ENCODE results near the gene TMPRSS11A. TPM values are rescaled to one million over a fixed set of nuclear protein-coding genes. Genes with fewer than 3 reads are reported as not detected.

Gene TMPRSS11A
- total and polyA plus RNA-seq, 9 donors: not detected

GRCh38 chr4:67880866-67881610, 82.3 kb downstream of the TMPRSS11A start:
- intact Hi-C loops (cut with DNase I): no loop called here
- H3K27ac ChIP-seq: no peak overlapping the region
- no peaks in the 10 kb centered on the region for H3K36me3 ChIP-seq
- WGBS, 3 donors: 40 to 51% (median 45%) methylated on average over 1 of the region's 1 CpG
- DNase-seq: no peak
- no peak overlapping the region for H3K4me3 ChIP-seq
- H3K4me1 ChIP-seq (ENCODE audit: insufficient read depth): no peaks in the 10 kb centered on the region
- H3K27me3 ChIP-seq: no peaks in the 10 kb centered on the region
- TF ChIP-seq CTCF (IDR thresholded peaks at IDR 0.05) (no peak), EP300 (IDR thresholded peaks at IDR 0.05) (no peak), POLR2A (IDR thresholded peaks at IDR 0.05) (no peak)
- H3K9me3 ChIP-seq: no peaks in the 10 kb centered on the region

- Histone ChIP-seq H3K4me3 (no peak overlapping the region), H3K27me3 (no peaks in the 10 kb centered on the region), H3K36me3 (no peaks in the 10 kb centered on the region), H3K27ac (no peak overlapping the region), H3K4me1 (ENCODE audit: insufficient read depth) (no peaks in the 10 kb centered on the region), H3K9me3 (no peaks in the 10 kb centered on the region)
- TF ChIP-seq POLR2A (IDR thresholded peaks at IDR 0.05) (no peak), CTCF (IDR thresholded peaks at IDR 0.05) (no peak), EP300 (IDR thresholded peaks at IDR 0.05) (no peak)
- intact Hi-C loops (cut with DNase I): no loop called here
- DNase-seq: no peak
- WGBS, 3 donors: 87 to 91% (median 89%) methylated on average over 3 of the region's 3 CpGs
Measured at GRCh38 chr4:67879486-67879885, 83.8 kb downstream of the TMPRSS11A start.

GRCh38 chr4:67877086-67877485, 86.2 kb downstream of the TMPRSS11A start:
- no peak overlapping the region for H3K27ac ChIP-seq
- H3K4me1 ChIP-seq (ENCODE audit: insufficient read depth): no peaks in the 10 kb centered on the region
- H3K27me3 ChIP-seq: no peaks in the 10 kb centered on the region
- no peak overlapping the region for H3K4me3 ChIP-seq
- H3K9me3 ChIP-seq: no peaks in the 10 kb centered on the region
- H3K36me3 ChIP-seq: no peaks in the 10 kb centered on the region
- DNase-seq: no peak
- TF ChIP-seq POLR2A (IDR thresholded peaks at IDR 0.05) (no peak), EP300 (IDR thresholded peaks at IDR 0.05) (no peak), CTCF (IDR thresholded peaks at IDR 0.05) (no peak)
- intact Hi-C loops (cut with DNase I): no loop called here
- 94 to 96% (median 94%) methylated on average over 3 of the region's 3 CpGs for WGBS, 3 donors

- Histone ChIP-seq H3K4me1 (ENCODE audit: insufficient read depth) (no peaks in the 10 kb centered on the region), H3K4me3 (no peak overlapping the region), H3K36me3 (no peaks in the 10 kb centered on the region), H3K27me3 (no peaks in the 10 kb centered on the region), H3K27ac (no peak overlapping the region), H3K9me3 (no peaks in the 10 kb centered on the region)
- WGBS, 3 donors: 28 to 50% (median 29%) methylated on average over 2 of the region's 2 CpGs
- intact Hi-C loops (cut with DNase I): no loop called here
- no peak for DNase-seq
- TF ChIP-seq EP300 (IDR thresholded peaks at IDR 0.05) (no peak), CTCF (IDR thresholded peaks at IDR 0.05) (no peak), POLR2A (IDR thresholded peaks at IDR 0.05) (no peak)
Measured at GRCh38 chr4:67874986-67875385, 88.3 kb downstream of the TMPRSS11A start.
